CD4-positive, alpha-beta T cell treated with Interleukin-17A for 1 hour (primary cell): ENCODE data around the gene CCSER1.

ENCODE experiments used
- DNase-seq: peaks from one replicate; pipeline ENCODE4 v3.0.0-alpha.2; 2020

Gene CCSER1

GRCh38 chr4:90127223-90127705 is at the start of gene CCSER1:
Gene CCSER1, plus strand, starts transcription at chr4:90127394.
- DNase-seq = peak; percentile 61

GRCh38 chr4:90078440-90078839 is 48.8 kb upstream of the CCSER1 start:
- no peak for DNase-seq

GRCh38 chr4:90080116-90080515 is 47.1 kb upstream of the CCSER1 start:
- DNase-seq = no peak

- DNase-seq = no peak
These were observed 45.6 kb upstream of the CCSER1 start for GRCh38 chr4:90081432-90082144.

GRCh38 chr4:90082449-90082848 is 44.7 kb upstream of the CCSER1 start:
- DNase-seq = no peak

- no peak for DNase-seq
These were observed 42.8 kb upstream of the CCSER1 start for GRCh38 chr4:90084277-90084966.

GRCh38 chr4:90084967-90085295 is 42.3 kb upstream of the CCSER1 start:
- no peak for DNase-seq

GRCh38 chr4:90093526-90093925 is 33.7 kb upstream of the CCSER1 start:
- DNase-seq = no peak

GRCh38 chr4:90095000-90095399 is 32.2 kb upstream of the CCSER1 start:
- no peak for DNase-seq

- no peak for DNase-seq
These were observed 27.4 kb upstream of the CCSER1 start for GRCh38 chr4:90099812-90100211.

- no peak for DNase-seq
These were observed 23.2 kb upstream of the CCSER1 start for GRCh38 chr4:90103991-90104390.

- no peak for DNase-seq
These were observed 21.9 kb upstream of the CCSER1 start for GRCh38 chr4:90105274-90105673.

- DNase-seq = no peak
These were observed 14.5 kb upstream of the CCSER1 start for GRCh38 chr4:90112715-90113114.

GRCh38 chr4:90113881-90114457 is 13.2 kb upstream of the CCSER1 start:
- no peak for DNase-seq

- DNase-seq = no peak
These were observed 8.5 kb upstream of the CCSER1 start for GRCh38 chr4:90118527-90119195.

- DNase-seq = no peak
These were observed 7.2 kb upstream of the CCSER1 start for GRCh38 chr4:90120037-90120436.

- DNase-seq = no peak
These were observed 6.4 kb upstream of the CCSER1 start for GRCh38 chr4:90120815-90121214.

- no peak for DNase-seq
These were observed 5.4 kb upstream of the CCSER1 start for GRCh38 chr4:90121676-90122354.

- no peak for DNase-seq
These were observed 4.8 kb upstream of the CCSER1 start for GRCh38 chr4:90122355-90122748.

GRCh38 chr4:90124276-90124675 is 2.9 kb upstream of the CCSER1 start:
- no peak for DNase-seq

GRCh38 chr4:90126805-90127204 is 389 bp upstream of the CCSER1 start:
- no peak for DNase-seq

- no peak for DNase-seq
These were observed 632 bp downstream of the CCSER1 start for GRCh38 chr4:90127706-90128345.
